ENCODE measurements around the gene TBX10.
"Not testable (repeated sequence)": the region's sequence is repeated elsewhere in the genome, so short reads cannot be mapped to it uniquely, and the experiment has no call there.

Gene TBX10

GRCh38 chr11:67615728-67616430 is 23.7 kb downstream of the TBX10 start:
- DNase-seq (ENCODE audit: low read depth) = no peak

GRCh38 chr11:67614730-67615714 is 24.5 kb downstream of the TBX10 start:
- DNase-seq (ENCODE audit: low read depth) = no peak

- DNase-seq (ENCODE audit: low read depth) = no peak
Observed at GRCh38 chr11:67613960-67614715, 25.4 kb downstream of the TBX10 start.

GRCh38 chr11:67613313-67613959 is 26.1 kb downstream of the TBX10 start:
- DNase-seq (ENCODE audit: low read depth) = no peak

- DNase-seq (ENCODE audit: low read depth) = no peak
Observed at GRCh38 chr11:67612751-67613150, 26.8 kb downstream of the TBX10 start.

- no peak for DNase-seq (ENCODE audit: low read depth)
Observed at GRCh38 chr11:67611704-67612587, 27.6 kb downstream of the TBX10 start.

GRCh38 chr11:67611165-67611564 is 28.4 kb downstream of the TBX10 start:
- no peak for DNase-seq (ENCODE audit: low read depth)

- DNase-seq (ENCODE audit: low read depth) = no peak
Observed at GRCh38 chr11:67610302-67610868, 29.2 kb downstream of the TBX10 start.

GRCh38 chr11:67609316-67609715 is 30.2 kb downstream of the TBX10 start:
- no peak for DNase-seq (ENCODE audit: low read depth)

GRCh38 chr11:67608486-67608885 is 31.1 kb downstream of the TBX10 start:
- no peak for DNase-seq (ENCODE audit: low read depth)

- no peak for DNase-seq (ENCODE audit: low read depth)
Observed at GRCh38 chr11:67607507-67607906, 32.1 kb downstream of the TBX10 start.

- DNase-seq (ENCODE audit: low read depth) = peak; percentile 42
Observed at GRCh38 chr11:67606492-67607295, 32.9 kb downstream of the TBX10 start, which contains the start of gene NDUFV1. Gene NDUFV1 (plus strand): TSS chr11:67606936. CDS start chr11:67607005, 69 bp downstream.

- no peak for DNase-seq (ENCODE audit: low read depth)
Observed at GRCh38 chr11:67606093-67606491, 33.5 kb downstream of the TBX10 start.

- no peak for DNase-seq (ENCODE audit: low read depth)
Observed at GRCh38 chr11:67605231-67606011, 34.1 kb downstream of the TBX10 start.

- no peak for DNase-seq (ENCODE audit: low read depth)
Observed at GRCh38 chr11:67604815-67605214, 34.7 kb downstream of the TBX10 start.

- DNase-seq (ENCODE audit: low read depth) = not testable (repeated sequence)
Observed at GRCh38 chr11:67604119-67604518, 35.4 kb downstream of the TBX10 start.

GRCh38 chr11:67601098-67601497 is 38.5 kb downstream of the TBX10 start:
- no peak for DNase-seq (ENCODE audit: low read depth)

GRCh38 chr11:67600324-67601029 is 39.1 kb downstream of the TBX10 start:
- no peak for DNase-seq (ENCODE audit: low read depth)
